Breast epithelium (tissue), 3 donors: ENCODE measurements around the gene CDX1.

Experiments
- POLR2A ChIP-seq: fragments of 450-650 bp; IDR thresholded peaks from one replicate; pipeline ENCODE4 v1.6.1; 2016; ENCODE audit warnings: antibody characterized with exemption, mild to moderate bottlenecking, moderate library complexity
- TF ChIP-seq, protein P1 (sequence below), 3 donors: fragments of 450-650 bp; IDR thresholded peaks; one replicate each; pipeline ENCODE4 v1.5.1; 2016 to 2017; ENCODE audit warnings: antibody characterized with exemption in 3 of 3, mild to moderate bottlenecking in 3 of 3, moderate library complexity in 3 of 3

DNA sequence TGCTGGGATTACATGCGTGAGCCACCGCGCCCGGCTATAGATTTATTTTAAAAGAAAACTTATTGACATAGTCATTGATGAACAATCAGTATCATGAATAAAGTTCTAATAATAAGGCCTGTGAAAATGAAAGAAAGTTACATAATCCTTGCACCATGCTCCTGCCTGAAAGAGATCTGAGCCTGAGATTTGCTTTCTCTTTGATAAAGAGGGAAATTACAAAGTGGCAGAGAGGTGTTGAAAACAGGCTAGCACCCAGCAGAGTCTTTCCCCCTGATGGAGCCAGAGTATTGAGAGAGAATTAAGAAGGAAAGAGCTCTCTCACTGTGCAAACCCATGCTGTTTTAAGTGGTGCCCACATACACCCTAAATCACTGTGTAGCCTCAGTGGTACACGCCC lies 60.5 kb downstream of the CDX1 start:
- TF ChIP-seq, protein P1, sequence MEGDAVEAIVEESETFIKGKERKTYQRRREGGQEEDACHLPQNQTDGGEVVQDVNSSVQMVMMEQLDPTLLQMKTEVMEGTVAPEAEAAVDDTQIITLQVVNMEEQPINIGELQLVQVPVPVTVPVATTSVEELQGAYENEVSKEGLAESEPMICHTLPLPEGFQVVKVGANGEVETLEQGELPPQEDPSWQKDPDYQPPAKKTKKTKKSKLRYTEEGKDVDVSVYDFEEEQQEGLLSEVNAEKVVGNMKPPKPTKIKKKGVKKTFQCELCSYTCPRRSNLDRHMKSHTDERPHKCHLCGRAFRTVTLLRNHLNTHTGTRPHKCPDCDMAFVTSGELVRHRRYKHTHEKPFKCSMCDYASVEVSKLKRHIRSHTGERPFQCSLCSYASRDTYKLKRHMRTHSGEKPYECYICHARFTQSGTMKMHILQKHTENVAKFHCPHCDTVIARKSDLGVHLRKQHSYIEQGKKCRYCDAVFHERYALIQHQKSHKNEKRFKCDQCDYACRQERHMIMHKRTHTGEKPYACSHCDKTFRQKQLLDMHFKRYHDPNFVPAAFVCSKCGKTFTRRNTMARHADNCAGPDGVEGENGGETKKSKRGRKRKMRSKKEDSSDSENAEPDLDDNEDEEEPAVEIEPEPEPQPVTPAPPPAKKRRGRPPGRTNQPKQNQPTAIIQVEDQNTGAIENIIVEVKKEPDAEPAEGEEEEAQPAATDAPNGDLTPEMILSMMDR (IDR thresholded peaks at IDR 0.05): no peak
- TF ChIP-seq POLR2A: no peak
